ENCODE results near the gene CCR3. TPM values are rescaled to one million over a fixed set of nuclear protein-coding genes. Genes with fewer than 3 reads are reported as not detected.
"Not testable (repeated sequence)": the region's sequence is repeated elsewhere in the genome, so short reads cannot be mapped to it uniquely, and the experiment has no call there.

The CCR3 gene
- polyA plus RNA-seq: 0.15 TPM

DNA sequence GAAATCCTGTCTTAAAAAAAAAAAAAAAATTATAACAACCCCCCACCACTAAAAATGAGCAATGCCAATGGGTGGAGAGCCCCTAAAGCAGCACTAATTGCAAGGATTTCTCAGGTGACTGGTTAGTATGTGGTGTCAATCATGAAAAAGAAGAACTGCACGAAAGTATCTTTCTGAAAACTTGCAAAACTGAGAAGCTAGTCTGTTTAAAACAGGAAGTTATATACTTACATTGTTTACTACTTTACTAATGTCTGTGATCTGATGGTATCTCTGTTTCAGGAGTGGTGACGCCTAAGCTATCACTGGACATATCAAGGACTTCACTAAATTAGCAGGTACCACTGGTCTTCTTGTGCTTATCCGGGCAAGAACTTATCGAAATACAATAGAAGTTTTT, at the start of gene CCR3:
TSS of gene CCR3 (plus strand) at position 341 of the 400 bp plus-strand sequence. CDS start 22,699 bp downstream, outside the sequence.
- peaks cover 5 to 10% (median 10%) of the 10 kb centered on the region in 3 donors for H3K4me1 Mint-ChIP-seq
- H3K4me3 Mint-ChIP-seq: peak within 1 kb of the TSS in 3 of 4 donors; percentile 3 to 69 (median 19)
- H3K9me3 Mint-ChIP-seq: no peaks in the 10 kb centered on the region
- H3K36me3 Mint-ChIP-seq: no peaks in the 10 kb centered on the region
- no peaks in the 10 kb centered on the region for H3K27me3 Mint-ChIP-seq
- peak within 1 kb of the TSS in 1 of 3 donors; percentile 8 for H3K27ac Mint-ChIP-seq

DNA sequence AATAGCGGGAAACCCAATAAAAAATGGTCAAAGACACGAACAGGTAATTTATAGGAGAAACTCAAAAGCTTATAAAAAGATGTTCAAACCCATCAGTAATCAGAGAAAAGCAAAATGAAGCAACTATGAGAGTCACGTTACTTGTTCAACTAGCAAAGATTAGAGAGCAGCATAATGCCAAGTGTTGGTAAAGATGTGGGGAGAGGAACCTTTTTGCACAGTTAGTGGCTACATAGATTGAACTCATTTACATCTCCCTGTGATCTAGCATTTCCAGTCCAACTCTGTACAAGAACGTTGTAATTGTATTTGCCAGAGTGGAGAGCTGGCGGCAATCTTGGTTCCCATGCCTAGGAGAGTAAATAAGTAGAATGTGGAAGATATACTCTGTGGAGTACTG, 49.3 kb upstream of the CCR3 start:
- H3K9me3 Mint-ChIP-seq: peaks cover 6 to 21% (median 11%) of the 10 kb centered on the region in 3 donors
- peaks cover under 1% of the 10 kb centered on the region for H3K27me3 Mint-ChIP-seq
- H3K4me1 Mint-ChIP-seq: peaks cover 7 to 17% (median 8%) of the 10 kb centered on the region in 3 donors
- no peak overlapping the region for H3K27ac Mint-ChIP-seq
- peaks cover 9% of the 10 kb centered on the region for H3K36me3 Mint-ChIP-seq
- peak overlapping the region in 1 of 4 donors; percentile 52 for H3K4me3 Mint-ChIP-seq

DNA sequence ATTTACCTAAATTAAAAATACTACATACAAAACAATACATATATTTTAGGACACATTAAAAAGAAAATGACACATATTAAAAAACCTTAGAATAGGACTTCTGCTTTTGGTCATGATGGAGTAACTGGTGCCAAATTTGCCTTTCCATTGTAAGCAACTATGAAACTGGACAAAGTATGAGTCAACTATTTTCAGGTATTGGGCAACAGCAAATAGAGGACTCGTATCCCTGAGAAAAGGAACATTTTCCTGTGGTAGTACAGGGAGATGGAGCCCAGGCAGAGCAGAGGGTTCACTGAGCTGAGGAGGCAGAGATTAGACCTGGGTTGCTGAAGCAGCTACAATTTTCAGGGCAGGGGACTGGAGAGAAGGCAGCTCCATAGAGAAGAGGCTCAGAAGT, 48.8 kb upstream of the CCR3 start:
- no peak overlapping the region for H3K4me3 Mint-ChIP-seq

DNA sequence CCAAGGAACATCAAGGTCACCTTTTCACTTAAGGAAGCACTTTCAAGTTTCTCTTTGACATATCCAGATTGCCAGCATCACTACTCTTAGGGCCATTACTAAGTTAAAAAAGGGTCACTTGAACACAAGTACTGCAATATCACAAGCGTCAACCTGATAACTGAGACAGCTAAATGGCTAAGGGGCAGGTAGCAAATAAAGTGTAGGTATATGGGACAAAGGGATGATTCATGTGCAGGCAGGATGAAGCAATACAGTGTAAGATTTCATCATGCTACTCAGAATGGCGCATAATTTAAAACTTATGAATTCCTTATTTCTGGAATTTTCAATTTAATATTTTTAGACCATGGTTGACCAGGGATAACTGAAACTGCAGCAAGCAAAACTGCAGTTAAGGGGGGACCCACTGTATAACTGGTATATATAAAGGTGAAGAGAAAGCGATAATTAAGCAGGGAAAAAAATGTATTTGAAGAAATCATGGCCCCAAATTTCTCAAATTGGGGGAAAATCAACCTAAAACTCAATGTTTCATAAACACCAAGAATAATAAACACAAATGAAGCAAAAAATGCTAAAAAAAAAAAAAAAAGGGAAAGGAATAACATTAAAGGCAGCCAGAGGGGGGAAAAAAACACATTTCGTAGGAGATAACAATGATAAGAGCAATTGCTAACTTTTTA, 47.2 kb upstream of the CCR3 start:
- Mint-ChIP-seq H3K27me3 (no peaks in the 10 kb centered on the region), H3K27ac (no peak overlapping the region), H3K9me3 (peaks cover 7 to 21% (median 11%) of the 10 kb centered on the region in 3 donors), H3K36me3 (peaks cover 9% of the 10 kb centered on the region), H3K4me1 (peaks cover 3 to 13% (median 12%) of the 10 kb centered on the region in 3 donors), H3K4me3 (no peak overlapping the region)

More for the DNA sequence above, 48.8 kb upstream of the CCR3 start:
- Mint-ChIP-seq H3K4me1 (peaks cover 3 to 13% (median 5%) of the 10 kb centered on the region in 3 donors), H3K27ac (peak overlapping the region in 1 of 3 donors; percentile 61), H3K9me3 (peaks cover 6 to 21% (median 11%) of the 10 kb centered on the region in 3 donors), H3K27me3 (no peaks in the 10 kb centered on the region), H3K36me3 (peaks cover 9% of the 10 kb centered on the region)

DNA sequence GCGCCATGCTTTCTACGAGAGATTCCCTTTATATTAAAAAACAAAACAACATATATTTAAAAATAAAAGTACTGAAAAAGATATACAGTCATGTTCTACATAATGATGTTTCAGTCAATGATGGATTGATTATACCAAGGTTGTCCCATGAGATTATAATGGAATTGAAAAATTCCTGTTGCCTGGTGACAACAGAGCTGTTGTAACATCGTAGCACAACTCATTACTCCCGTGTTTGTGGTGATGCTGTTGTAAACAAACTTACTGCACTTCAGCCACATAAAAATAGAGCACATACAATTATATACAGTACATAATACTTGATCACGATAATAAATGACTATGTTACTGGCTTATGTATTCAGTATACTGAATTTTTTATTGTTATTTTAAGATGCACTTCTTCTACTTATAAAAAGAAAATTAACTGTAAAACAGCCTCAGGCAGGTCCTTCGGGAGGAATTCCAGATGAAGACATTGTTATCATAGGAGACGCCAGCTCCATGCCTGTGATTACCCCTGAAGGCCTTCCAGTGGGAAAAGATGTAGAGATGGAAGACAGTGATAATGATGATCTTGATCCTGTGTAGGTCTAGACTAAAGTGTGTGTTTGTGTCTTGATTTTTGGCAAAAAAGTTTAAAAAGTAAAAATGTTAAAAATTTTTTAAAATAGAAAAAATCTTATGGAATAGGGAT, 45.9 kb upstream of the CCR3 start:
- no peak overlapping the region for H3K27ac Mint-ChIP-seq
- H3K27me3 Mint-ChIP-seq: no peaks in the 10 kb centered on the region
- H3K36me3 Mint-ChIP-seq: peaks cover 9% of the 10 kb centered on the region
- H3K4me3 Mint-ChIP-seq: no peak overlapping the region
- H3K9me3 Mint-ChIP-seq: peaks cover 7 to 21% (median 11%) of the 10 kb centered on the region in 3 donors
- H3K4me1 Mint-ChIP-seq: peaks cover 3 to 16% (median 8%) of the 10 kb centered on the region in 3 donors

DNA sequence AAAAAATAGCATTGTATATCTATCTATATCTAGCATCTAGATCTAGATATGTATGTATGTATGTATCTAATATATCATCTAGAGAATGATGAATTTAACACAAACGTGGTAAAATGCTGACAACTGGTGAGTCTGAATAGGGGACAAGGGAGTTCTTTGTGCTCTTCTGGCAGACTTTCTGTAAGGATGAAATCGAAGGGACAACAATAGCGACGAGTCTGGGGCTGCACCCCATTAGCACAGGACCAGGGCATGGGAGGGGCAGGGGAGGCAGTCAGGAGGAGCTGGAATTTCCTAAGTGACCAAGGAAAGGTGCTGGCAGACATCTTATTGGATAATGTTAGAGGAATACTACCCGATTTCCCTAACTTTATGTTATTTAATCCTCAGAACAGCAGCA, 42.0 kb upstream of the CCR3 start:
- Mint-ChIP-seq H3K4me1 (peaks cover 7 to 13% (median 8%) of the 10 kb centered on the region in 3 donors), H3K4me3 (no peak overlapping the region), H3K36me3 (peaks cover 1% of the 10 kb centered on the region), H3K9me3 (peaks cover 0 to 4% (median 2%) of the 10 kb centered on the region in 3 donors), H3K27ac (peak overlapping the region in 1 of 3 donors; percentile 0), H3K27me3 (peaks cover 1% of the 10 kb centered on the region)

DNA sequence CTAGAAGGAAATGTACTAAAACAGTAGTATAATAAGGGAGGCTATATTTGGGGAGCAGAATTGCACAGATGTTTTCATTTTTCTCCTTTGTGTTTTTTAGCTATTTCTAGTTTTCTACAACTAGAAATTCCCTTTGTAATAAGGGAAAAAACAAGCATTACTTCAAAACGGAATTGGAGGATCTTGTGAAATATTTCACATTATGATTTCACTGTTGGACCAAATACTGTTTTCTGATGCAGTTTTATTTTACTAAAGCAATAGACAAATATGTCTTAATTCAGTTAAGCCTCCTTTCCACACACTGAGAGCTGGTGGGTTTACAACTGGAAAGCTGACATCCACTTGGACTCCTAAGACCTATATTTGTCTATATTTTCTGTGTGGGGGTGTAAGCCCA, 41.5 kb upstream of the CCR3 start:
- Mint-ChIP-seq H3K4me3 (no peak overlapping the region), H3K4me1 (peaks cover 9 to 13% (median 10%) of the 10 kb centered on the region in 3 donors), H3K27me3 (peaks cover 1% of the 10 kb centered on the region), H3K9me3 (peaks cover 0 to 4% (median 2%) of the 10 kb centered on the region in 3 donors), H3K36me3 (peaks cover 1% of the 10 kb centered on the region), H3K27ac (peak overlapping the region in 1 of 3 donors; percentile 0)

DNA sequence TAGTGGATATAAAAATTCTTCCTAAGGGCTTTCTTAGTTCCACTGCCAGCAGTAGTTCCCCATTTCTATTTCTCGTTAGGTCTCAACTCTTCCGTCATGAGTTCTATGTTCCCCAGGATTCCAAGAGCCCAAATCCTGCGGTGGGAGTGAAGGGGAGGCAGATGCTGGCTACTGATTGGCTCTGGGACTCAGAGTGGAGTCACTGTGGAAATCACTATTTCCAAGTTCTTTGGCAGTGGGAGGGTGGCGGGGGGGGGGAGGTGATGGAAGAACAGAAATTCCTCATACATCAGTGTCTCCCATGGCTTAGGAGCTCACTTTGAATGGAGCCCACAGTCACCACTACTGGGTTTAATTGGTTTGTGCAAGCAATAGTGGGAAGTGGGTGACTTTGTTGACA, 39.7 kb upstream of the CCR3 start:
- Mint-ChIP-seq H3K4me1 (peaks cover 17 to 25% (median 22%) of the 10 kb centered on the region in 3 donors), H3K27me3 (peaks cover 1% of the 10 kb centered on the region), H3K27ac (peak overlapping the region in 1 of 3 donors; percentile 45), H3K4me3 (no peak overlapping the region), H3K36me3 (peaks cover 1% of the 10 kb centered on the region), H3K9me3 (peaks cover 0 to 2% (median 2%) of the 10 kb centered on the region in 3 donors)

DNA sequence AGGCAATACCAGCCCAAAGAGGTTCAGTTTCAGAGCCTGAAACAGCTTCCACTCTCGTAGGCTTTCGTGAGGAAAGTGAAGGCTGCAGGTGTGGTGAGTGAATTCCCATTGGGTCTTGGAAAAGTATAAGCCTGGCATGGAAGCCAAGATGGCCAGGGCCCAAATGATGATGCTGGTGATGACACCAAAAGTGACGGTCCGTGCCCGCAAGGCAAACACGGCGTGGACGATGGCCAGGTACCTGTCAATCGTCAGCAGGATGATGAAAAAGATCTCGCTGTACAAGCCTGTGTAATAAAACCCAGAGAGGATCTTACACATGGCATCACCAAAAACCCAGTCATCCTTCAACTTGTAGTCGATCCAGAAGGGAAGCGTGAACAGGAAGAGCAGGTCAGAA, 38.6 kb upstream of the CCR3 start:
- Mint-ChIP-seq H3K9me3 (peaks cover 0 to 2% (median 0%) of the 10 kb centered on the region in 3 donors), H3K36me3 (peaks cover 1% of the 10 kb centered on the region), H3K27me3 (peaks cover 1% of the 10 kb centered on the region), H3K4me1 (peaks cover 28 to 33% (median 32%) of the 10 kb centered on the region in 3 donors), H3K27ac (no peak overlapping the region), H3K4me3 (peak overlapping the region in 1 of 4 donors; percentile 32)

DNA sequence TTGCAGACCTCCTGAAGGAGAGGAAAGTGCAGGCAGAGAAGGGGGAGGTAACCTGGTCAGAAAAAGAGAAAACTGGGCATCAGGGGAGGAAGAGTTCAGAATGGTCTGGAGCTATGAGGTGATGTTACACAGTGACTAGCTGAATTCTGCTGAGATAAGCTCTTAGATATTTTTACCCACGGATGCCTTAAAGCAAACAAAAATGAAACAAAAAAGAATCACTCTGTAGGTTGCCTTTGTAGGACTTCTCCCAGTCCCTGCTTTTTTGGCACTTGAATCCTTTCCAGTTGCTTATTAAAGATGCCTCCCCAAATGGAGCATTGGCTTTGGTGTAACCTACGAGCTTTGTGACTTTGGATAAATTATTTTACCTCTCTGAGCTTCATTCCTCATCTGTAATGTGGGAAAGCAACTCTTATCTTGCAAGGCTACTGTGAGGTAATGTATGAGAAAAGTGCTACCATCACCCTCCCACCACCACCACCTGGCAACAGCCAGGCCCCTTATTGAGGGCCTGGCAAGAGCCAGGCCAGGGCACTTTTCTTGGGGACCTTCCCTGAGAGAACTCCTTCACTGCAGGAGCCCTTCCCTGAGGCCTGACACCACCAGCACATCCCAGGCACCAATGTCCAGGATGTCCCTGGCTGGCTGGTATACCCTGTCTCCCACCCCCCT, 36.8 kb upstream of the CCR3 start:
- Mint-ChIP-seq H3K36me3 (peaks cover 1% of the 10 kb centered on the region), H3K27me3 (peaks cover 1% of the 10 kb centered on the region), H3K4me1 (peaks cover 28 to 42% (median 34%) of the 10 kb centered on the region in 3 donors), H3K9me3 (peaks cover 0 to 2% (median 0%) of the 10 kb centered on the region in 3 donors), H3K4me3 (peak overlapping the region; percentile 13 to 78 (median 40)), H3K27ac (peak overlapping the region in 1 of 3 donors; percentile 94)

DNA sequence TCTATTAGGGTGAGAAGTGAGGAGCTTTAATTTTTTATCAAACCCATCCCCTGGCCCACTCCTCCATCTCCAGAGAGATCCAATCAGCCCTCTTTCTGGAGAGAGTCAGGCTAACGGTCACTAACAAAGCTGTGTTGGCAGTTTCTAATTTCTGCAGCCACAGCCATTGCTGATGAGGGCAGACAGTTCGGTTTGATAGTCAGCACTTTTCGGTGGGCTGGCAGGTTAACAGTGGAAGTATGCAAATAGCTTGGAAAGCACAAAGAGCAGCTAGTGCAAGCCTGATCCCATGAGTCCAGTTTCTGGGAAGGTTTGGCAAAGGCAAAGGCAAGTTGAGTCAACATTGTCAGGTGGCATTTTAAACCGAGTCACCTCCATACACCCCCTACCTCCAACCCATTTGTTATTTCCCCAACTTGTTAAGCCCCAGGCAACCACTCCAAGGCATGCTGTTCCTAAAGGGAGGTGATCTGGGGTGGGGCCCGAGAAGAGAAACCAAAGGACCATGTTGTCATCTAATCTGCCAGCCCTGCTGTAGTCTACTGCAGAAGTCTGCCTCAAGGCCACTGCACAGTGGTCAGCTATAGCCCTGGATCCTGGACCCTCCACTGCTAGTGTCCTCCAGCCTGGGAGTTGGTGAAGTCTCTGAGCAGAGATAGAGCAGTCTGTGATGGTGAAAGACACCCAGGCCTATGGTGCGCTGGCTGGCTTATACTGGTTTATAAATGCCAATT, 35.8 kb upstream of the CCR3 start:
- Mint-ChIP-seq H3K4me3 (peak overlapping the region in 3 of 4 donors; percentile 75 to 93 (median 78)), H3K36me3 (peaks cover 1% of the 10 kb centered on the region), H3K9me3 (peaks cover 0 to 2% (median 0%) of the 10 kb centered on the region in 3 donors), H3K27me3 (peaks cover 1% of the 10 kb centered on the region), H3K4me1 (peaks cover 28 to 42% (median 34%) of the 10 kb centered on the region in 3 donors), H3K27ac (peak overlapping the region in 1 of 3 donors; percentile 55)

DNA sequence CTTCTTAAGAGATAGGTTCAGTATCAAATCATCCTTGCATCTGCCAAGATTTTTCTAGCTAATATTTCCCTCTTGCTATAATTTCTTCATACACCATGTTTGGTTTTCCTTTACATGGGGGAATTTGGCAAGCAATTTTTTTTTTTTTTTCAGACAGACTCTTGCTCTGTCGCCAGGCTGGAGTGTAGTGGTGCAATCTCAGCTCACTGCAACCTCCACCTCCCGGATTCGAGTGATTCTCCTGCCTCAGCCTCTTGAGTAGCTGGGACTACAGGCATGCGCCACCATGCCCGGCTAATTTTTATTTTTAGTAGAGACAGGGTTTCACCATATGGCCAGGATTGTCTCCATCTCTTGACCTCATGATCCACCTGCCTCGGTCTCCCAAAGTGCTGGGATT, 34.7 kb upstream of the CCR3 start:
- H3K27ac Mint-ChIP-seq: peak overlapping the region in 2 of 3 donors; percentile 28 to 55
- H3K4me1 Mint-ChIP-seq: peaks cover 28 to 42% (median 32%) of the 10 kb centered on the region in 3 donors
- H3K27me3 Mint-ChIP-seq, H3K36me3 Mint-ChIP-seq, H3K9me3 Mint-ChIP-seq: not testable (repeated sequence)
- H3K4me3 Mint-ChIP-seq: peak overlapping the region; percentile 75 to 93 (median 84)

DNA sequence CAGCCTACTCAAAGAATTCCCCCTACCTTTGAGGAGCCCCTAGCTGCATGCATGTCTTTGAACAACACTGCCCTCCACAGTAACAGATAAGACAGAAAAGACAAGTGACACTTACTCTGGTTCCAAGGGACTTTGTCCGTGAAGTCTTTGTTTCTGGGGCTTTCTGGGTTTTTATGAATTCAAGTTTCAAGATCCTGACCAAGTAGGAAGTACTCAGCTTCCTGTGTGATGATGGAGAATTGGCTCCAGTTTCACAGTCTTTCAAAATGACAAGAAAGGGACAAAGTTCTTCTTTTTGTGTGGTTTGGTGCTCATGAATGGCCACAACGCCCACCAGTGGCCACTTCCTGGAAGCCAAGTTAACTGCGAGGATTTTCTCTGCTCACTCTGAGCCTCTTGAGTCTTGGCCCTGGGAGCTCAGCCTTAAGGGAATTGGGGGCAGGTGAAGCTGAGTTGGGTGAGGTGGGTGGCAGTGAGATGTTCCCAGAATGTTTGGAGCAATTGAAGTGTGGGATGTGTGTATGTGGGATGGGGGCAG, 34.0 kb upstream of the CCR3 start, which contains the start of gene CCR1:
TSS of gene CCR1 (minus strand) at position 147 of the 538 bp plus-strand sequence. CDS start 4,000 bp downstream, outside the sequence.
- peak within 1 kb of the TSS; percentile 15 to 55 (median 31) for H3K27ac Mint-ChIP-seq
- peaks cover 0 to 2% (median 0%) of the 10 kb centered on the region in 3 donors for H3K9me3 Mint-ChIP-seq
- H3K4me3 Mint-ChIP-seq: peak within 1 kb of the TSS; percentile 75 to 93 (median 84)
- H3K4me1 Mint-ChIP-seq: peaks cover 28 to 42% (median 31%) of the 10 kb centered on the region in 3 donors
- peaks cover 1% of the 10 kb centered on the region for H3K27me3 Mint-ChIP-seq
- no peaks in the 10 kb centered on the region for H3K36me3 Mint-ChIP-seq

DNA sequence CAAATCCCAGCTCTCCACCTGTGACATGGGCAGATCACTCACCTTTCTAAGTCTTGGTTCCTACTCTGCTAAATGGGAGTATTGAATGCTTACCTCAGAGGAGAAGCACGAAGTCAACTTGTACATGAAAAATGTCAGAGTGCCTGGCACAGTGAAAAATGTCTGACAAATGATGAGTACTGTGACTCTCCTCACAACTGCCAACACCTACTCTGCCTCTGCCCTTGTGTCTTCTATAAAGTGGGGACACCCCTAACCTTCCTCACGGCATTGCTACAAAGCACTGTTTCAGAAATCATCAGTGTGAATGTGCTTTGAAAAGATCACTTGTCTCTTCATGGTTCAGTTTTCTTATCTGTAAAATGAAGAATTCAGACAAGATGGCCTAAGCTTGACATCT, 33.2 kb upstream of the CCR3 start:
- no peaks in the 10 kb centered on the region for H3K36me3 Mint-ChIP-seq
- H3K9me3 Mint-ChIP-seq: no peaks in the 10 kb centered on the region
- peak overlapping the region in 1 of 3 donors; percentile 31 for H3K27ac Mint-ChIP-seq
- H3K27me3 Mint-ChIP-seq: peaks cover 1% of the 10 kb centered on the region
- peak overlapping the region in 2 of 4 donors; percentile 34 to 93 for H3K4me3 Mint-ChIP-seq
- H3K4me1 Mint-ChIP-seq: peaks cover 28 to 42% (median 31%) of the 10 kb centered on the region in 3 donors

Measured in IgD-negative memory B cell (primary cell).